Kidney (tissue), 14 donors: ENCODE measurements around the gene ZDHHC3. TPM values are rescaled to one million over a fixed set of nuclear protein-coding genes. Genes with fewer than 3 reads are reported as not detected.
"Not testable (repeated sequence)": the region's sequence is repeated elsewhere in the genome, so short reads cannot be mapped to it uniquely, and the experiment has no call there.

ENCODE experiments used
- DNase-seq, 5 donors: peaks; one replicate each; pipeline ENCODE4 v3.0.0-alpha.2; 2013 to 2020
- FAIRE-seq: peaks from 2 replicates; lab custom pipeline; 2012; peaks lifted over from hg19 to GRCh38; lab: Jason Lieb, UNC
- H3K27ac ChIP-seq, 2 donors: one replicate each; pipeline ENCODE4 v1.7.0; 2013; ENCODE audit warnings: low read depth in 2 of 2, low read length in 2 of 2, inconsistent platforms in 1 of 2
- H3K27me3 ChIP-seq: one replicate; pipeline ENCODE4 v1.7.1; 2013; ENCODE audit warnings: low read length, inconsistent platforms; ENCODE audit not compliant: control insufficient read depth, insufficient read depth
- H3K36me3 ChIP-seq, 3 donors: one replicate each; pipeline versions ENCODE4 v1.7.0 to v1.7.1; 2013; ENCODE audit warnings: low read length in 3 of 3, control low read depth in 1 of 3, inconsistent platforms in 1 of 3; ENCODE audit not compliant: insufficient read depth in 3 of 3, control insufficient read depth in 2 of 3
- H3K4me1 ChIP-seq, 3 donors: one replicate each; pipeline versions ENCODE4 v1.7.0 to v1.7.1; 2013; ENCODE audit warnings: low read length in 3 of 3, inconsistent platforms in 1 of 3, low read depth in 1 of 3; ENCODE audit not compliant: control insufficient read depth in 2 of 3, insufficient read depth in 2 of 3
- H3K4me3 ChIP-seq, 3 donors: one replicate each; pipeline versions ENCODE4 v1.7.0 to v1.8.1; 2013; ENCODE audit warnings: low read length in 3 of 3, control low read depth in 1 of 3, inconsistent platforms in 1 of 3
- H3K9ac ChIP-seq, 3 donors: one replicate each; pipeline versions ENCODE4 v1.7.0 to v1.7.1; 2013; ENCODE audit warnings: low read length in 3 of 3, control low read depth in 1 of 3, inconsistent platforms in 1 of 3
- H3K9me3 ChIP-seq, 3 donors: one replicate each; pipeline versions ENCODE4 v1.7.0 to v1.7.1; 2013; ENCODE audit warnings: low read length in 3 of 3, control low read depth in 1 of 3, inconsistent platforms in 1 of 3; ENCODE audit not compliant: control insufficient read depth in 2 of 3, insufficient read depth in 1 of 3
- CTCF ChIP-seq: IDR thresholded peaks from 3 replicates; pipeline ENCODE4 v1.5.1; 2012; ENCODE audit warnings: mild to moderate bottlenecking, moderate library complexity, borderline replicate concordance; ENCODE audit not compliant: insufficient read depth; ENCODE audit errors: extremely low read depth
- intact Hi-C: fragments of 100-400 bp; cut with DNase I; formaldehyde crosslinking; loops from one replicate; pipeline ENCODE4 v1.11.1; 2022
- polyA plus RNA-seq: library from polyadenylated mRNA; stranded (reverse); fragments of 350-450 nt; fragmentation: Illumina TruSeq; extraction: RNeasy Lipid Tissue Mini Kit (QIAGEN cat#74804); gene quantifications from one replicate; pipeline ENCODE4 v1.2.3, GENCODE V29; 2014; ENCODE audit warnings: low read depth, low replicate concordance; ENCODE audit not compliant: insufficient read depth
- total RNA-seq: library from RNA; stranded (reverse); fragmentation: NEBNext Ultra II Directional; extraction: Animal tissue kit (Norgen Biotek cat#: 25700); gene quantifications from one replicate; pipeline ENCODE4 v1.2.1, GENCODE V29; 2021
- donor health status: control.
- donor health status: control.
- donor health status: control.
- donor health status: control.
- donor health status: control.
- donor health status: DM: yes; HTN: yes; CAD: no.
- donor health status: Normal renal cell carcinoma (clear cell type).

Gene ZDHHC3
- total and polyA plus RNA-seq, 2 donors from 2014 or later, result 60.2 to 71.5 TPM

- no peak for TF ChIP-seq CTCF
- DNase-seq (no peak), FAIRE-seq (no peak)
- Histone ChIP-seq H3K9me3 (no peaks in the 10 kb centered on the region), H3K4me3 (no peak overlapping the region), H3K27ac (no peak overlapping the region), H3K4me1 (no peaks in the 10 kb centered on the region), H3K9ac (no peak overlapping the region), H3K27me3 (no peaks in the 10 kb centered on the region), H3K36me3 (peaks cover 0 to 12% (median 4%) of the 10 kb centered on the region in 3 donors)
- intact Hi-C loops, result no loop called here
These were observed 25.7 kb downstream of the ZDHHC3 start for GRCh38 chr3:44950275-44950734.

- H3K4me1 ChIP-seq, H3K9me3 ChIP-seq, H3K27me3 ChIP-seq, intact Hi-C loops, H3K4me3 ChIP-seq, H3K27ac ChIP-seq, H3K9ac ChIP-seq, FAIRE-seq, DNase-seq: not testable (repeated sequence)
- H3K36me3 ChIP-seq, result peaks cover 0 to 14% (median 4%) of the 10 kb centered on the region in 3 donors
These were observed 26.2 kb downstream of the ZDHHC3 start for GRCh38 chr3:44949770-44950169.

GRCh38 chr3:44948239-44948638 lies 27.7 kb downstream of the ZDHHC3 start:
- FAIRE-seq, result no peak
- peaks cover 0 to 11% (median 4%) of the 10 kb centered on the region in 3 donors for H3K36me3 ChIP-seq
- H3K9ac ChIP-seq, result no peak overlapping the region
- no peaks in the 10 kb centered on the region for H3K9me3 ChIP-seq
- intact Hi-C loops, result no loop called here
- TF ChIP-seq CTCF, result no peak
- DNase-seq, result no peak
- no peaks in the 10 kb centered on the region for H3K4me1 ChIP-seq
- H3K27ac ChIP-seq, result no peak overlapping the region
- no peaks in the 10 kb centered on the region for H3K27me3 ChIP-seq
- H3K4me3 ChIP-seq, result no peak overlapping the region

GRCh38 chr3:44942202-44942921 lies 33.6 kb downstream of the ZDHHC3 start:
- H3K4me1 ChIP-seq, result peaks cover 0 to 2% (median 0%) of the 10 kb centered on the region in 3 donors
- no peak for FAIRE-seq
- H3K9ac ChIP-seq, result no peak overlapping the region
- no peaks in the 10 kb centered on the region for H3K27me3 ChIP-seq
- TF ChIP-seq CTCF, result no peak
- H3K9me3 ChIP-seq, result no peaks in the 10 kb centered on the region
- H3K36me3 ChIP-seq, result peaks cover 0 to 38% (median 18%) of the 10 kb centered on the region in 3 donors
- H3K27ac ChIP-seq, result no peak overlapping the region
- H3K4me3 ChIP-seq, result no peak overlapping the region
- intact Hi-C loops, result no loop called here
- DNase-seq, result no peak
